B cell (primary cell): ENCODE data around the gene NLRP9. TPM values are rescaled to one million over a fixed set of nuclear protein-coding genes. Genes with fewer than 3 reads are reported as not detected.

Source experiments
- ATAC-seq: fragments of 200-7000 bp; cut with Tn5 transposase; one replicate; pipeline ENCODE4 v1.10.0; 2021; ENCODE audit warnings: low read depth, mild to moderate bottlenecking, moderate number of reproducible peaks, moderate library complexity
- CTCF ChIA-PET: fragments of 350-600 bp; sonication (Branson Sonifier 250); formaldehyde crosslinking; loops from one replicate; lab custom pipeline; 2021; ENCODE audit warnings: antibody characterized with exemption, inconsistent platforms; lab: Charles Lee
- POLR2A ChIA-PET: fragments of 350-600 bp; sonication (Branson Sonifier 250); formaldehyde crosslinking; loops from one replicate; lab custom pipeline; 2021; ENCODE audit warnings: antibody characterized with exemption; lab: Charles Lee
- DNase-seq: peaks from one replicate; pipeline ENCODE4 v3.0.0; 2013
- H2AFZ ChIP-seq: 2 replicates; pipeline ENCODE4 v1.6.1; 2012; ENCODE audit warnings: mild to moderate bottlenecking, low read depth, low read length; ENCODE audit not compliant: insufficient read depth, poor library complexity, severe bottlenecking
- H3K27ac ChIP-seq, 2 donors: 1 replicate in 1 of 2; 2 replicates in 1 of 2; pipeline ENCODE4 v1.5.1; 2012 to 2013; ENCODE audit warnings: low read length in 2 of 2, mild to moderate bottlenecking in 2 of 2, moderate library complexity in 1 of 2
- H3K27me3 ChIP-seq, 4 experiments: fragments of 200-600 bp in 1 of 4; sonication (generic) in 1 of 4; replicated peaks in 1 of 4; 1 replicate in 2 of 4; 2 replicates in 2 of 4; pipeline versions ENCODE4 v1.6.1 to v1.7.0; 2013 to 2016; ENCODE audit warnings: low read length in 3 of 4, mild to moderate bottlenecking in 2 of 4, mixed read lengths in 1 of 4, moderate library complexity in 1 of 4; ENCODE audit not compliant: insufficient read depth in 4 of 4, control insufficient read depth in 3 of 4; ENCODE audit errors: control extremely low read depth in 1 of 4
- H3K36me3 ChIP-seq, 2 experiments: replicated peaks in 1 of 2; 1 replicate in 1 of 2; 2 replicates in 1 of 2; pipeline versions ENCODE4 v1.6.1 to v1.7.1; 2013; ENCODE audit warnings: low read length in 1 of 2; ENCODE audit not compliant: insufficient read depth in 2 of 2, control insufficient read depth in 1 of 2; ENCODE audit errors: control extremely low read depth in 1 of 2, extremely low read depth in 1 of 2
- H3K4me1 ChIP-seq, 2 donors: fragments of 200-600 bp in 1 of 2; sonication (generic) in 1 of 2; 1 replicate in 1 of 2; 2 replicates in 1 of 2; pipeline versions ENCODE4 v1.5.1 to v1.6.1; 2013 to 2017; ENCODE audit warnings: low read length in 2 of 2; ENCODE audit not compliant: control insufficient read depth in 2 of 2, insufficient read depth in 2 of 2
- H3K4me2 ChIP-seq: replicated peaks from 2 replicates; pipeline ENCODE3; 2012; ENCODE audit warnings: mild to moderate bottlenecking, low read depth, low read length; ENCODE audit not compliant: poor library complexity, severe bottlenecking
- H3K4me3 ChIP-seq, 5 experiments: fragments of 200-600 bp in 1 of 5; sonication (generic) in 1 of 5; 1 replicate in 3 of 5; 2 replicates in 2 of 5; pipeline versions ENCODE4 v1.5.1 to v1.7.0; 2011 to 2016; ENCODE audit warnings: low read length in 4 of 5, mild to moderate bottlenecking in 4 of 5, low read depth in 2 of 5, control low read depth in 1 of 5, moderate library complexity in 1 of 5; ENCODE audit not compliant: insufficient read depth in 1 of 5; ENCODE audit errors: control extremely low read depth in 1 of 5, extremely low read depth in 1 of 5
- H3K79me2 ChIP-seq: fragments of 200-600 bp; sonication (generic); one replicate; pipeline ENCODE4 v1.6.0; 2016; ENCODE audit warnings: low read length; ENCODE audit not compliant: control insufficient read depth, insufficient read depth
- H3K9ac ChIP-seq: fragments of 200-600 bp; sonication (generic); 2 replicates; pipeline ENCODE4 v1.6.1; 2017; ENCODE audit warnings: mild to moderate bottlenecking, low read length, moderate library complexity
- H3K9me3 ChIP-seq, 3 donors: one replicate each; pipeline versions ENCODE4 v1.6.1 to v1.7.1; 2013; ENCODE audit warnings: low read length in 2 of 3; ENCODE audit not compliant: control insufficient read depth in 2 of 3, insufficient read depth in 1 of 3; ENCODE audit errors: control extremely low read depth in 1 of 3
- H4K20me1 ChIP-seq: 2 replicates; pipeline ENCODE4 v1.6.0; 2012; ENCODE audit warnings: mild to moderate bottlenecking, low read length; ENCODE audit not compliant: insufficient read depth, control insufficient read depth, poor library complexity, severe bottlenecking
- H3K27ac Mint-ChIP-seq: one replicate; pipeline ENCODE4 v1.8.0; 2021; ENCODE audit warnings: mixed read lengths
- H3K27me3 Mint-ChIP-seq: one replicate; pipeline ENCODE4 v1.8.0; 2021; ENCODE audit warnings: mixed read lengths
- H3K4me1 Mint-ChIP-seq: one replicate; pipeline ENCODE4 v1.8.0; 2021; ENCODE audit warnings: mixed read lengths
- H3K4me3 Mint-ChIP-seq: one replicate; pipeline ENCODE4 v1.8.0; 2021; ENCODE audit warnings: mixed read lengths
- H3K9me3 Mint-ChIP-seq: one replicate; pipeline ENCODE4 v1.8.0; 2022; ENCODE audit warnings: mixed read lengths; ENCODE audit not compliant: insufficient read depth
- EZH2 ChIP-seq: IDR thresholded peaks from 2 replicates; pipeline ENCODE4 v1.6.1; 2012; ENCODE audit warnings: borderline replicate concordance, low read depth, mild to moderate bottlenecking, moderate library complexity, low read length; ENCODE audit not compliant: insufficient read depth, poor library complexity, severe bottlenecking
- WGBS: methylation state at CpG from one replicate; pipeline ENCODE4 v1.1.5; 2013; ENCODE audit warnings: missing lambda C conversion rate; ENCODE audit not compliant: insufficient coverage; 5-methylcytosine and 5-hydroxymethylcytosine counted together
- intact Hi-C: fragments of 100-400 bp; cut with micrococcal nuclease; formaldehyde crosslinking; loops from one replicate; pipeline ENCODE4 v1.10.0; 2022
- polyA plus RNA-seq: library from polyadenylated mRNA; depleted of rRNA; stranded (reverse); fragments of >200 nt; gene quantifications from 2 replicates; pipeline ENCODE4 v1.2.3, GENCODE V29; 2012
- total RNA-seq, 2 donors: library from RNA; stranded (reverse); fragments of 120-200 nt in 1 of 2; gene quantifications; 1 replicate in 1 of 2; 2 replicates in 1 of 2; pipeline versions ENCODE4 v1.2.3 to v1.2.4, GENCODE V29; 2013 to 2022
- TF ChIP-seq, protein P1 (sequence below): fragments of 200-600 bp; IDR thresholded peaks from one replicate; pipeline ENCODE4 v1.8.0; 2022; ENCODE audit warnings: antibody characterized with exemption, mild to moderate bottlenecking

Gene NLRP9
- total and polyA plus RNA-seq, 2 donors (not counting 1 experiment from before 2014, with no cell fraction given) = not detected

DNA sequence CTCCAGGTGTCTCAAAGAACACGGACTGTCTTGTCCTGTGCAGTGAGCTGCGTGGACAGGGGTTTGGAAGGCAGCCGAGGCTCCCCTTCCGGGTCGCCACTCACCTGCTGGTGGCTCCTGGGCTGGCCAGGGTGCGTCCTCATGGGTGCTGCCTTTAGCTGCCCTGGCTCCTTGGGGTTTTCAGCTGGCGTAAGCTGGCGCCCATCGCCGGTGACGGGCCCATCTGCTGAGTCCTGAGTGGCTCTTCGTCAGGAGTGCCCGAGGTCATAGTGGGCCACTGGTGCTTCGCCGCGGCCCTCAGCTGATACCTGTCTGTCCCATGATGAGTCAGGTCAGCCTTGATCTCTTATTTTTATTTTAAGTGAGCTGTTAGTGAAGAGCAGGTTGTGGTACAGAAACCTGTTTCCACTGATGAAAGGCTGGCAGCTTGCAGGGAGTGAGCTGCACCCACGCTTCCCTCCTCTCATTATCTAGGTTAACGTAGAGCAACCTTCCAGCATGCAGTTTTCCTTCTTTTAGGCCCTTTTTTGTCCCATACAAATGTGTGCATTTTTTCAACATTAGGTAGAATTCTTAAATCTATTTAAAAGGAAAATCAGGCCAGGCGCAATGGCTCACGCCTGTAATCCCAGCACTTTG is 44.7 kb downstream of the NLRP9 start:
- H3K4me3 Mint-ChIP-seq = no peak overlapping the region
- peaks cover 19% of the 10 kb centered on the region for H3K79me2 ChIP-seq
- H3K27ac ChIP-seq = no peak overlapping the region
- ATAC-seq (no peak), DNase-seq (no peak)
- CTCF ChIA-PET = no interaction called here
- TF ChIP-seq, protein P1, sequence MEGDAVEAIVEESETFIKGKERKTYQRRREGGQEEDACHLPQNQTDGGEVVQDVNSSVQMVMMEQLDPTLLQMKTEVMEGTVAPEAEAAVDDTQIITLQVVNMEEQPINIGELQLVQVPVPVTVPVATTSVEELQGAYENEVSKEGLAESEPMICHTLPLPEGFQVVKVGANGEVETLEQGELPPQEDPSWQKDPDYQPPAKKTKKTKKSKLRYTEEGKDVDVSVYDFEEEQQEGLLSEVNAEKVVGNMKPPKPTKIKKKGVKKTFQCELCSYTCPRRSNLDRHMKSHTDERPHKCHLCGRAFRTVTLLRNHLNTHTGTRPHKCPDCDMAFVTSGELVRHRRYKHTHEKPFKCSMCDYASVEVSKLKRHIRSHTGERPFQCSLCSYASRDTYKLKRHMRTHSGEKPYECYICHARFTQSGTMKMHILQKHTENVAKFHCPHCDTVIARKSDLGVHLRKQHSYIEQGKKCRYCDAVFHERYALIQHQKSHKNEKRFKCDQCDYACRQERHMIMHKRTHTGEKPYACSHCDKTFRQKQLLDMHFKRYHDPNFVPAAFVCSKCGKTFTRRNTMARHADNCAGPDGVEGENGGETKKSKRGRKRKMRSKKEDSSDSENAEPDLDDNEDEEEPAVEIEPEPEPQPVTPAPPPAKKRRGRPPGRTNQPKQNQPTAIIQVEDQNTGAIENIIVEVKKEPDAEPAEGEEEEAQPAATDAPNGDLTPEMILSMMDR = no peak
- no peak for TF ChIP-seq EZH2
- no peaks in the 10 kb centered on the region for H3K9me3 ChIP-seq
- no peak overlapping the region for H3K27ac Mint-ChIP-seq
- POLR2A ChIA-PET = no interaction called here
- 98% methylated on average over 19 of the region's 20 CpGs for WGBS
- H3K4me2 ChIP-seq = no peak overlapping the region
- no peaks in the 10 kb centered on the region for H3K9me3 Mint-ChIP-seq
- no peak overlapping the region for H3K4me3 ChIP-seq
- peaks cover under 1 to 6% of the 10 kb centered on the region in 2 donors for H3K4me1 ChIP-seq
- no peaks in the 10 kb centered on the region for H3K27me3 ChIP-seq
- peaks cover 51% of the 10 kb centered on the region for H4K20me1 ChIP-seq
- no peak overlapping the region for H3K9ac ChIP-seq
- peaks cover 11% of the 10 kb centered on the region for H3K4me1 Mint-ChIP-seq
- no peak overlapping the region for H2AFZ ChIP-seq
- H3K36me3 ChIP-seq = peaks cover 0 to 76% of the 10 kb centered on the region in 2 experiments
- intact Hi-C loops = no loop called here
- H3K27me3 Mint-ChIP-seq = no peaks in the 10 kb centered on the region

DNA sequence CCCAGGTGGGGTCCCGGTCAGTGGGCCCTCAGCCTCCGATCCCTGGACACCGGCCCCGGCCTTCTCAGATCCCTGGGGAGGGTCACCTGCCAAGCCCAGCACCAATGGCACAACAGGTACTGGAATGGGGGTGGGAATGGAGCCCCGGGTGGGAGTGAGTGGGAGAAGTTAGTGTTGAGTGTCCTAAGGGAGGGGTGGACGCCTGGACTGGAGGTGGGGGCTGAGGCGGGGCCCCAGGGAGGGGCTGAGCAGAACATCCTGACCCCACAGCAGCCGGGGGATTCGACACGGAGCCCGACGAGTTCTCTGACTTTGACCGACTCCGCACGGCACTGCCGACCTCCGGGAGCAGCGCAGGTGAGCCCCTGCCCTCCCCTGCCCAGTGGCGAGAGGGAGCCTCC is 45.5 kb downstream of the NLRP9 start:
- Mint-ChIP-seq H3K9me3 (no peaks in the 10 kb centered on the region), H3K27me3 (no peaks in the 10 kb centered on the region), H3K4me3 (no peak overlapping the region), H3K4me1 (peaks cover 17% of the 10 kb centered on the region), H3K27ac (no peak overlapping the region)
- ChIA-PET POLR2A (interaction anchor here (0.6 kb wide), 1 partner anchor 24 kb away, joined by 4 read pairs; no protein-coding TSS in a partner anchor), CTCF (no interaction called here)
- H3K36me3 ChIP-seq = peaks cover 0 to 83% of the 10 kb centered on the region in 2 experiments
- no peak overlapping the region for H3K4me3 ChIP-seq
- ATAC-seq (no peak), DNase-seq (no peak)
- peaks cover 59% of the 10 kb centered on the region for H4K20me1 ChIP-seq
- no peak overlapping the region for H3K27ac ChIP-seq
- no peak overlapping the region for H3K4me2 ChIP-seq
- H2AFZ ChIP-seq = no peak overlapping the region
- no peaks in the 10 kb centered on the region for H3K9me3 ChIP-seq
- H3K4me1 ChIP-seq = peaks cover 8 to 13% of the 10 kb centered on the region in 2 donors
- intact Hi-C loops = no loop called here
- WGBS = 96% methylated on average over 14 of the region's 19 CpGs
- H3K27me3 ChIP-seq = no peaks in the 10 kb centered on the region
- TF ChIP-seq EZH2 = no peak
- TF ChIP-seq, protein P1 = no peak
- peaks cover 26% of the 10 kb centered on the region for H3K79me2 ChIP-seq
- no peak overlapping the region for H3K9ac ChIP-seq
